ENCODE data around the gene MFSD11.
"Not testable (repeated sequence)": the region's sequence is repeated elsewhere in the genome, so short reads cannot be mapped to it uniquely, and the experiment has no call there.

Gene MFSD11

GRCh38 chr17:76808326-76808725 is 70.4 kb downstream of the MFSD11 start:
- no peak for DNase-seq

- no peak for DNase-seq
These were observed 73.0 kb downstream of the MFSD11 start for GRCh38 chr17:76810956-76811355.

GRCh38 chr17:76811834-76812233 is 73.9 kb downstream of the MFSD11 start:
- no peak for DNase-seq

GRCh38 chr17:76812263-76812662 is 74.3 kb downstream of the MFSD11 start:
- no peak for DNase-seq

GRCh38 chr17:76812968-76813367 is 75.0 kb downstream of the MFSD11 start:
- no peak for DNase-seq

GRCh38 chr17:76815907-76816589 is 78.1 kb downstream of the MFSD11 start:
- not testable (repeated sequence) for DNase-seq

- DNase-seq = peak in 1 of 2 donors; percentile 10
These were observed 78.7 kb downstream of the MFSD11 start for GRCh38 chr17:76816590-76817135.

- peak in 1 of 2 donors; percentile 2 for DNase-seq
These were observed 82.1 kb downstream of the MFSD11 start for GRCh38 chr17:76820039-76820438.

GRCh38 chr17:76820561-76820960 is 82.6 kb downstream of the MFSD11 start:
- no peak for DNase-seq

GRCh38 chr17:76822184-76822778 is 84.4 kb downstream of the MFSD11 start:
- DNase-seq = no peak

- DNase-seq = no peak
These were observed 86.2 kb downstream of the MFSD11 start for GRCh38 chr17:76824093-76824492.

- no peak for DNase-seq
These were observed 88.6 kb downstream of the MFSD11 start for GRCh38 chr17:76826330-76827068.

- no peak for DNase-seq
These were observed 89.8 kb downstream of the MFSD11 start for GRCh38 chr17:76827736-76828135.

All from bone marrow (tissue), 2 donors.